ENCODE measurements around the gene TYMP. TPM values are rescaled to one million over a fixed set of nuclear protein-coding genes. Genes with fewer than 3 reads are reported as not detected.
A peak's percentile ranks its signal among the peaks of the same experiment; 100 is the strongest.

The TYMP gene
- total and polyA plus RNA-seq, 2 of the 8 experiments (the other 6 are each of a cell fraction or from before 2014, with no cell fraction given) = 0.43 to 0.48 TPM

GRCh38 chr22:50546326-50547262, 16.8 kb upstream of the TYMP start:
- no peak overlapping the region for H2AFZ ChIP-seq (ENCODE audit: low read length)
- no peak overlapping the region for H4K5ac ChIP-seq (ENCODE audit: insufficient read length, low read depth, low read length)
- no peak overlapping the region for H4K91ac ChIP-seq (replicated peaks; ENCODE audit: insufficient read length, low read length)
- H3K4ac ChIP-seq (replicated peaks; ENCODE audit: insufficient read length, low read depth, low read length) = no peak overlapping the region
- H2BK12ac ChIP-seq (ENCODE audit: low read depth, low read length) = no peak overlapping the region
- no peak overlapping the region for H3K14ac ChIP-seq (ENCODE audit: insufficient read length)
- H2AK5ac ChIP-seq (ENCODE audit: low read depth, low read length) = no peak overlapping the region
- H3K36me3 ChIP-seq (ENCODE audit: control insufficient read depth in 2 of 4, insufficient read depth in 4 of 4, low read length in 3 of 4) = no peaks in the 10 kb centered on the region
- no peak overlapping the region; the same call in 1 of the 2 replicates for H2BK20ac ChIP-seq (ENCODE audit: low read length)
- H2BK5ac ChIP-seq (ENCODE audit: low read depth, low read length) = no peak overlapping the region
- H3K27me3 ChIP-seq (replicated peaks in 1 of 4; ENCODE audit: control insufficient read depth in 3 of 4, extremely low read depth in 1 of 4, insufficient read depth in 3 of 4, low read length in 3 of 4) = peaks cover 0 to 13% (median 7%) of the 10 kb centered on the region in 4 experiments; a peak in 5 of 7 replicates
- H3K4me3 ChIP-seq (ENCODE audit: extremely low read depth in 1 of 4, insufficient read depth in 2 of 4, low read depth in 3 of 4, low read length in 4 of 4) = no peak overlapping the region
- no peak overlapping the region for H3K56ac ChIP-seq (replicated peaks; ENCODE audit: insufficient read length, low read depth, low read length)
- POLR2A ChIA-PET (ENCODE audit: partially characterized antibody) = interaction anchor here (1.1 kb wide), 1 partner anchor 21 kb away, joined by 4 read pairs; the partner anchor contains the start of gene SCO2
- H3K9ac ChIP-seq (replicated peaks in 1 of 4; ENCODE audit: extremely low read depth in 1 of 4, low read depth in 3 of 4, low read length in 3 of 4) = no peak overlapping the region
- no peak for DNase-seq (ENCODE audit: low read depth in 1 of 2, low spot score in 2 of 2)
- TF ChIP-seq TEAD4 (IDR thresholded peaks at IDR 0.05; ENCODE audit: low read depth, low read length) = no peak
- no peak for TF ChIP-seq USF2 (IDR thresholded peaks at IDR 0.05; ENCODE audit: low read length)
- no peak for TF ChIP-seq MAFK (IDR thresholded peaks at IDR 0.05; ENCODE audit: low read depth, low read length)
- peak; percentile 19; the same call in 1 of the 2 replicates for TF ChIP-seq GABPA (IDR thresholded peaks at IDR 0.05; ENCODE audit: borderline replicate concordance, insufficient read depth, low read length)
- no peak for TF ChIP-seq SP4 (IDR thresholded peaks at IDR 0.05; ENCODE audit: low read length)
- H3K79me1 ChIP-seq (ENCODE audit: low read depth, low read length) = no peaks in the 10 kb centered on the region
- H3K23ac ChIP-seq (ENCODE audit: insufficient read length) = no peak overlapping the region
- peaks cover 0 to 5% (median 1%) of the 10 kb centered on the region in 4 experiments; a peak in 2 of 7 replicates for H3K4me1 ChIP-seq (replicated peaks in 1 of 4; ENCODE audit: control insufficient read depth in 3 of 4, insufficient read depth in 4 of 4, low read length in 3 of 4)
- H2BK15ac ChIP-seq (ENCODE audit: low read length) = no peak overlapping the region
- no peaks in the 10 kb centered on the region for H3K23me2 ChIP-seq (ENCODE audit: low read depth, low read length)
- no peak overlapping the region for H3K27ac ChIP-seq (ENCODE audit: low read depth, low read length)
- no peaks in the 10 kb centered on the region for H3K79me2 ChIP-seq (ENCODE audit: control insufficient read depth in 1 of 2, insufficient read depth in 2 of 2, low read length in 2 of 2)
- H2BK120ac ChIP-seq (replicated peaks; ENCODE audit: low read depth, low read length) = no peak overlapping the region
- 91% methylated on average over 34 of the region's 78 CpGs; no CpG with 5 or more reads in 1 of the 2 experiments for WGBS, 2 experiments (ENCODE audit: extremely low coverage in 1 of 2, insufficient coverage in 1 of 2, insufficient read length in 1 of 2, insufficient replicate concordance in 2 of 2, low coverage in 1 of 2, low lambda C conversion rate in 2 of 2, missing lambda C conversion rate in 1 of 2)
- no peaks in the 10 kb centered on the region for H4K20me1 ChIP-seq (replicated peaks in 1 of 2; ENCODE audit: control insufficient read depth in 1 of 2, insufficient read depth in 2 of 2, low read length in 2 of 2)
- no peak for FAIRE-seq
- no peak overlapping the region for H3K18ac ChIP-seq (ENCODE audit: extremely low read depth, low read length)
- no peak overlapping the region for H3K4me2 ChIP-seq (ENCODE audit: insufficient read depth in 1 of 2, low read depth in 2 of 2, low read length in 2 of 2)
- CTCF ChIA-PET (ENCODE audit: partially characterized antibody) = interaction anchor here (0.6 to 2.5 kb wide), 9 partner anchors 9 to 346 kb away, joined by 3 to 9 read pairs (median 5); partner anchors contain the start of genes SCO2 and SYCE3
- no peaks in the 10 kb centered on the region for H3K9me3 ChIP-seq (ENCODE audit: insufficient read depth in 2 of 2, low read depth in 1 of 2, low read length in 1 of 2)
- peak overlapping the region; percentile 78; the same call in 1 of the 2 replicates for H4K8ac ChIP-seq (ENCODE audit: extremely low read depth, insufficient read depth, low read length)
